K562 (cell line): ENCODE data around the gene EMILIN1.

Experiments
- AFF4 ChIP-seq: sonication (generic); formaldehyde crosslinking; IDR thresholded peaks from 2 replicates; pipeline ENCODE4 v1.8.0; 2023; ENCODE audit warnings: mild to moderate bottlenecking, missing genetic modification reagents
- EZH2 ChIP-seq: IDR thresholded peaks from 2 replicates; pipeline ENCODE4 v1.6.1; 2012; ENCODE audit warnings: low read depth, mild to moderate bottlenecking, inconsistent platforms, low read length, borderline replicate concordance
- HCFC1 ChIP-seq: IDR thresholded peaks from 2 replicates; pipeline ENCODE4 v1.6.1; 2012; ENCODE audit warnings: low read depth, low read length, improper control_type of control experiment
- KAT8 ChIP-seq: fragments of 450-650 bp; IDR thresholded peaks from 2 replicates; pipeline ENCODE4 v1.6.1; 2016; ENCODE audit warnings: low read depth, mild to moderate bottlenecking
- KLF1 ChIP-seq: fragments of 450-650 bp; IDR thresholded peaks from 2 replicates; pipeline ENCODE4 v1.6.1; 2016; ENCODE audit warnings: missing genetic modification characterization, missing compliant biosample characterization
- POLR2A ChIP-seq: fragments of 450-650 bp; conservative IDR thresholded peaks from 2 replicates; pipeline ENCODE4 v1.6.1; 2016
- SMARCC2 ChIP-seq: fragments of 450-650 bp; IDR thresholded peaks from 2 replicates; pipeline ENCODE4 v1.6.1; 2017; ENCODE audit warnings: antibody characterized with exemption, moderate library complexity, mild to moderate bottlenecking, low read depth
- TEAD2 ChIP-seq: fragments of 450-650 bp; IDR thresholded peaks from 2 replicates; pipeline ENCODE4 v1.6.1; 2016; ENCODE audit warnings: missing genetic modification characterization, control low read depth, missing compliant biosample characterization
- TFE3 ChIP-seq: fragments of 450-650 bp; formaldehyde crosslinking; IDR thresholded peaks from 2 replicates; pipeline ENCODE4 v1.4.0; 2020; ENCODE audit warnings: mild to moderate bottlenecking, mixed read lengths
- USF1 ChIP-seq: sonication (generic); formaldehyde crosslinking; IDR thresholded peaks from 2 replicates; pipeline ENCODE4 v1.9.0; 2022; ENCODE audit warnings: mild to moderate bottlenecking, missing genetic modification reagents
- ZNF507 ChIP-seq: conservative IDR thresholded peaks from 2 replicates; pipeline ENCODE4 v1.6.1; 2017; ENCODE audit warnings: missing genetic modification characterization, missing compliant biosample characterization
- ZNF699 ChIP-seq: fragments of 250-450 bp; sonication (Bioruptor Pico); IDR thresholded peaks from 2 replicates; pipeline ENCODE4 v1.8.0; 2021; ENCODE audit warnings: mild to moderate bottlenecking, moderate library complexity; ENCODE audit not compliant: insufficient replicate concordance
- TF ChIP-seq, protein P1 (sequence below), 3 experiments: IDR thresholded peaks in 2 of 3; conservative IDR thresholded peaks in 1 of 3; 2 replicates each; pipeline ENCODE4 v1.5.1; 2011 to 2012; ENCODE audit warnings: low read length in 3 of 3, mild to moderate bottlenecking in 3 of 3, control low read depth in 2 of 3, improper control_type of control experiment in 1 of 3, inconsistent platforms in 1 of 3, low read depth in 1 of 3, mixed read lengths in 1 of 3, moderate library complexity in 1 of 3; ENCODE audit not compliant: insufficient read depth in 2 of 3

DNA sequence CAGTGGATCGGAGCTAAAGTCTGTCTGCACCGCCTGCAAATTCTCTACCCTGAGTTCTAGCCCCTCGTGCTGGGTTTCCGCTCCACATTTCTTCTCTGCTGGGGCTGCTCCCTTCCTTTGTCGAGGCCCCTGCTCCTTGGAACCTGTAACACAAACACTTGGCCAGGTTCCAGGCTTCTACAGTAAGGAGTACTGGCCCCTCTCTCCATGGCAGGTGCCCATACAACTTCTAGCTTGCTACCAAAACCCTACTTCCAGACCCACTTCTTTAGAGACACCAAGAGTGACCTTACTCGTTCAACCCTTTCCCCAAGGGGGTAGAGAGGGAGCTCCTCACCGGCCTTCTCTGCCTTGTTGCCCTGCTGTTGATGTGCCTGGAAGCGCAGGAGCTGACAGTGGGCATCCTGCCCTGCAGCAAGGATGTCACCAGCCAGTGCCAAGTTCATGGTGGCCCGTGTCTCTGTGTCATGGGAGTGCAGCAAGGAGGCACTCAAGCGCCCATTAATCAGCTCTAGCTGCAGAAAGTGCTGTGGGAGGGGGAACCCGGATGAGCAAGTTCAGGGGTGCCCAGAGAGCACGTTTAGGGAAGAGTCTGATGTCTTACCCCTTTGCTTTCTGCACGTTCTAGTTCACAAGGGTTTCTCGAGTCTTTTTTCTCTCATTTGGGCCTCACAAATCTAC lies 54.9 kb downstream of the EMILIN1 start:
- no peak for TF ChIP-seq TEAD2 (tag)
- TF ChIP-seq ZNF507 (tag): no peak
- TF ChIP-seq AFF4: no peak
- no peak for TF ChIP-seq KLF1
- no peak for TF ChIP-seq ZNF699
- TF ChIP-seq, protein P1, sequence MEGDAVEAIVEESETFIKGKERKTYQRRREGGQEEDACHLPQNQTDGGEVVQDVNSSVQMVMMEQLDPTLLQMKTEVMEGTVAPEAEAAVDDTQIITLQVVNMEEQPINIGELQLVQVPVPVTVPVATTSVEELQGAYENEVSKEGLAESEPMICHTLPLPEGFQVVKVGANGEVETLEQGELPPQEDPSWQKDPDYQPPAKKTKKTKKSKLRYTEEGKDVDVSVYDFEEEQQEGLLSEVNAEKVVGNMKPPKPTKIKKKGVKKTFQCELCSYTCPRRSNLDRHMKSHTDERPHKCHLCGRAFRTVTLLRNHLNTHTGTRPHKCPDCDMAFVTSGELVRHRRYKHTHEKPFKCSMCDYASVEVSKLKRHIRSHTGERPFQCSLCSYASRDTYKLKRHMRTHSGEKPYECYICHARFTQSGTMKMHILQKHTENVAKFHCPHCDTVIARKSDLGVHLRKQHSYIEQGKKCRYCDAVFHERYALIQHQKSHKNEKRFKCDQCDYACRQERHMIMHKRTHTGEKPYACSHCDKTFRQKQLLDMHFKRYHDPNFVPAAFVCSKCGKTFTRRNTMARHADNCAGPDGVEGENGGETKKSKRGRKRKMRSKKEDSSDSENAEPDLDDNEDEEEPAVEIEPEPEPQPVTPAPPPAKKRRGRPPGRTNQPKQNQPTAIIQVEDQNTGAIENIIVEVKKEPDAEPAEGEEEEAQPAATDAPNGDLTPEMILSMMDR (IDR thresholded peaks at IDR 0.05 in 2 of 3, conservative IDR thresholded peaks at IDR 0.05 in 1 of 3; ENCODE audit: insufficient read depth in 2 of 3, low read depth in 1 of 3, low read length in 3 of 3): no peak
- no peak for TF ChIP-seq SMARCC2
- no peak for TF ChIP-seq EZH2
- TF ChIP-seq TFE3: no peak
- no peak for TF ChIP-seq HCFC1
- no peak for TF ChIP-seq USF1 (CRISPR knock-in tag)
- TF ChIP-seq POLR2A: no peak
- no peak for TF ChIP-seq KAT8
